Muscle layer of duodenum (tissue), 2 donors: ENCODE measurements around the gene CDH13.

Experiments used
- H3K27ac ChIP-seq: one replicate; pipeline ENCODE4 v1.7.0; 2013; ENCODE audit warnings: mild to moderate bottlenecking, low read length
- H3K27me3 ChIP-seq: one replicate; pipeline ENCODE4 v1.7.0; 2013; ENCODE audit warnings: low read depth, mild to moderate bottlenecking, control low read depth, low read length
- H3K36me3 ChIP-seq, 2 donors: one replicate each; pipeline ENCODE4 v1.7.0; 2013; ENCODE audit warnings: low read length in 2 of 2, control low read depth in 1 of 2, mild to moderate bottlenecking in 1 of 2; ENCODE audit not compliant: insufficient read depth in 2 of 2, control insufficient read depth in 1 of 2
- H3K4me1 ChIP-seq, 2 donors: one replicate each; pipeline ENCODE4 v1.7.0; 2013; ENCODE audit warnings: low read length in 2 of 2, mild to moderate bottlenecking in 2 of 2, control low read depth in 1 of 2, moderate library complexity in 1 of 2; ENCODE audit not compliant: insufficient read depth in 2 of 2, control insufficient read depth in 1 of 2
- H3K4me3 ChIP-seq, 2 donors: one replicate each; pipeline ENCODE4 v1.7.0; 2013; ENCODE audit warnings: low read length in 2 of 2, low read depth in 1 of 2, mild to moderate bottlenecking in 1 of 2
- H3K9me3 ChIP-seq, 2 donors: one replicate each; pipeline ENCODE4 v1.7.0; 2013; ENCODE audit warnings: low read length in 2 of 2, control low read depth in 1 of 2, mild to moderate bottlenecking in 1 of 2; ENCODE audit not compliant: control insufficient read depth in 1 of 2
- donor health status: healthy.

Gene CDH13

DNA sequence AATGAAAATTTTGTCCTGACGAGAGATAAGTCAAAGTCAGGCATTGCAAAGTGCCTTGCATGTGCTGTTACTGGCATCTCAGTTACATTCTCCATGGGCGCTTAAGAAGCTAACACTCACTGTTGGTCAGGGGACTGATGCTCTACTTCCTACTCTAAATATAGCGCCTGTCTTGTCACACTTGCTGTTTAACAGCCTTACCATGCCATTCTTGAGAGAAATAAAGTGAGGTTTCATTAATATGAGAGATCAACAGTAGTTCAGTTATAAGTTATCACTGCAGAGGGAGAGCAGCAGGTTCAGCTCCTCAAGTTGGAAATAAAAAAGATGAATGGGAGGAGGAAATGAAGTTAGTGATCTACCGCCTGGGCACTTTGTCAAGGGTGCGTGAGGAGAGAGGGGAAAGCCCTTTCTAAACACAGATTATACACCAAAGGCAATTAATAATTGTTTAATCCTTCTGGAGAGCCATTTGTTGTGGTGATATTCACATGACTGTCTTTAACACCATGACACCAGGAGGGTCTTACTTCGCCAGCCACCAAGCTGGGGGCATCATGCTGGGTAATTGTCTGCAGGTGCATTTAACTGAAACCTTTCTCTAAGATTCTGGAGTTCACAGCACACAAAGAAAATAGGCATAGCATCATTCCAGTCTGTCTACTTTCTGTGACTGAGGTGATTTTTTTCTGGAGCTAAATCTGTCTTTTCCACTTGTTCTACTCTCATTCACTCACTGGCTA, 612.4 kb downstream of the CDH13 start:
- Histone ChIP-seq H3K4me3 (no peak overlapping the region), H3K9me3 (no peaks in the 10 kb centered on the region), H3K27me3 (no peaks in the 10 kb centered on the region), H3K4me1 (no peaks in the 10 kb centered on the region), H3K27ac (no peak overlapping the region), H3K36me3 (no peaks in the 10 kb centered on the region)

DNA sequence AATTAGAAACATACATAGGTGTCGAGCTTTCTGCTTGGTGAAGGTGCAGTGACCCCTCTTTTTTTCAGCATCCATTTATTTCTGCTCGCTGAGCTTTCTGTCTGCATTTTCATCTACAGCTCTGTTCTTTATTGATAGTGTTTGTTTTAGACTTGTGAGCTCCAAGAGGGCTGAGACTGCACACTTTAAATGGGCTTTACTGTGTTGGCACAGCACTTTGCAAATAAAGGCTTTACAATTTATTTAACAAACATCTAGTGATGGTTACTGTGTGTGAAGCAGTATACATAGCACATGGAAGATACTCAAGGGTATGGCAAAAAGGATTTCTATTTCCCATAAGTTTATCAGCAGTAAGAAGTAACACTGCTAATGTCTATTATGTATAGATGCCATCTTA, 617.3 kb downstream of the CDH13 start:
- no peaks in the 10 kb centered on the region for H3K4me1 ChIP-seq
- no peaks in the 10 kb centered on the region for H3K9me3 ChIP-seq
- no peaks in the 10 kb centered on the region for H3K27me3 ChIP-seq
- H3K27ac ChIP-seq: no peak overlapping the region
- no peak overlapping the region for H3K4me3 ChIP-seq
- no peaks in the 10 kb centered on the region for H3K36me3 ChIP-seq

DNA sequence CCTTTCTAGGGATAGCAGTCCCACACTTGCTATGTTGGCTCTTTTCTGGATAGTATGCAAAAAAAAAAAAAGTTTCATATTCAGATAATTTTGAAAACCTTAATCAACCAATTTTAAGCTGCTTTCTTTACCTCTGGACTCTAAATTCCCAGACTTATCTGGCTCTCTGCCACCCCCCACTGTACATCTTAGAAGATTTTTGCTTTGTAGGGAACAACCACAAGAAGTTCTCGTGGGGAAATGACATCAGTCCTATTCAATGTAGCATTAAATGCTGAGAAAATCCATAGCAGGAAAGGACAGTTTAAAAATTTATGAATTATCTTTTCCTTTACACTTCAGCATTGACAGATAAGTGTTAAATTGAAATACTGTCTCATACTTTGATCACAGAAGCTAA, 618.3 kb downstream of the CDH13 start:
- H3K36me3 ChIP-seq: no peaks in the 10 kb centered on the region
- no peak overlapping the region for H3K27ac ChIP-seq
- H3K9me3 ChIP-seq: no peaks in the 10 kb centered on the region

DNA sequence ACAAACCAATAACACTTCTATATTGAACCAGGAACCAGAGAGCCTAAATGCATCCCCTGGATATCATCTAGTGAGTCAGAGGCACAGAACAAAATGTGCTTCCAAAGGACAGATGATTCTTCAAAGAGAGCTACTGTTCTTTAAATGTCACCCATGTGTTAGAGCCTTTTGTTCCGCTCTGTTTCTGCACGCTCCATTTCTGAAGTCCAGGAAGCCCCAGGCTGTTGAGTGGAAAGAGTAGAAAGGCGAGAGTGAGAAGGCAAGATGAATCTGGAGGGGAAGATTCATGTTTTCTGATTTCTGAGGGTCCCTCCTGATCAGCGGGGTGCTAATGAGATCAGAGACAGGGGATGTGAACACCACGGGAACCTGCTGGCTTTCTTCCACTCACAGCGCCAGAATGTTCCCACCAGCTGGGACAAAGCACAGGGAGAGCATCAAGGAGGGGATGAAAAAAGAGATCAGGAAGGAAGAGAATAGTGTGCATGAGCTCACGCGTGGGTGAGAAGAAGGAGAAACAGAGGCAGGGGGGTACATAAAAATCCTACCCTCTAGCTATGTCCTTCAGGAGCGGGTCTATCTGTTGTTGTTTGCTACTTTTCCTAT, 621.1 kb downstream of the CDH13 start:
- Histone ChIP-seq H3K9me3 (no peaks in the 10 kb centered on the region), H3K27ac (no peak overlapping the region)

More for the DNA sequence above, 618.3 kb downstream of the CDH13 start:
- Histone ChIP-seq H3K4me3 (no peak overlapping the region), H3K4me1 (no peaks in the 10 kb centered on the region), H3K27me3 (no peaks in the 10 kb centered on the region)

DNA sequence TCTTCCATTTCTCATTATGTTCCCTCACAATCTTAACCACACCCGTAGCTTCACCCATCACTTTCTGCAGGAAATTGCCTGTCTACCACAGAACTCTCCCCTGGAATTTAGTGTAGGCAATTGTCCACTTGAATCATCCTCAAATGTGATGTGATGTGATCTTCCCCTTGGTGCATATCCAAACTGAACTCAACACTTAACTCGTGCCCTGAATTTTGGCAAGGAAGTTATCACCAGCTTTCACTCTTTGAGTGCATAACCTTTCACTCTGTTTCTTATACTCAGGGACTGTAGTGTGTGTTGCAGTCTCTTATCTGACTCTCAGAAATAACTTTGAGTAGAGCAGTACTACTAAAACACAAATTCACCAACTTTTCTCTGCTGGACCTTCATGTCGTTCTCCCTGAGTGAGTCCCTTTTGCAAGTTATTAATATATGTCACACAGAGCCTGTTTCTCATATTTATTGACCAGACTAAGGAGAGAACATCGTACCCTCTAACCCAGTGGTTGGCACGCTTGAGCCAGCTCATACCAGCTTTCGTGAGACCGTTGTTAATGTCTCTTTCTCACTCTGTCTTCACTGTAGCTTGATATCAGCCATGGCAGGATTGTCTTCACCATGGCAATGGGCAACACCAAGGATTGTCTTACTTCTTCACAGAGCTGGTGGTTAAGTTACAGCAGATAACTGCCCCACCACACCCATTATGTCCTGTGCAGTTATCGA, 622.1 kb downstream of the CDH13 start:
- H3K4me3 ChIP-seq: no peak overlapping the region
- H3K4me1 ChIP-seq: no peaks in the 10 kb centered on the region
- no peaks in the 10 kb centered on the region for H3K27me3 ChIP-seq
- no peaks in the 10 kb centered on the region for H3K36me3 ChIP-seq
- H3K9me3 ChIP-seq: no peaks in the 10 kb centered on the region
- H3K27ac ChIP-seq: no peak overlapping the region

More for the DNA sequence above, 621.1 kb downstream of the CDH13 start:
- H3K4me3 ChIP-seq: no peak overlapping the region
- H3K27me3 ChIP-seq: no peaks in the 10 kb centered on the region
- no peaks in the 10 kb centered on the region for H3K36me3 ChIP-seq
- no peaks in the 10 kb centered on the region for H3K4me1 ChIP-seq

DNA sequence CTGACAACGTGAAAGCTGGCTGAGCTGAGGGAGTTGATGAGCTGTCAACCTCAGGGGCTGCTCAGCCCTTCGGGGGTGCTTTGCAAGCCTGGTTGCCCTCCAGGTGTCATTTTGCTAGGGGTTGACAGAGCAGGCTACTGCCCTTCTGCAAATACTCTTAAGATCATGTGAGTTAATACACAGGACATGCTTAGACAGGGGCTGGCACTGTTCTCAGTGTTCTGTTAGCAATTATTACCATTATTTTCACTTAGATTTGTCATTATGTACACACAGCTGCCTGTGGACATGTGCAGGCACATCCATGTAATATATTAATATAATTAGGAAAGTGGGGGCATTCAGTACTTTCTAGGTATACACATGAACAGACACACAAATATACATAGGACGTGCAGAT, 626.8 kb downstream of the CDH13 start:
- Histone ChIP-seq H3K9me3 (no peaks in the 10 kb centered on the region), H3K4me1 (no peaks in the 10 kb centered on the region), H3K4me3 (no peak overlapping the region)

DNA sequence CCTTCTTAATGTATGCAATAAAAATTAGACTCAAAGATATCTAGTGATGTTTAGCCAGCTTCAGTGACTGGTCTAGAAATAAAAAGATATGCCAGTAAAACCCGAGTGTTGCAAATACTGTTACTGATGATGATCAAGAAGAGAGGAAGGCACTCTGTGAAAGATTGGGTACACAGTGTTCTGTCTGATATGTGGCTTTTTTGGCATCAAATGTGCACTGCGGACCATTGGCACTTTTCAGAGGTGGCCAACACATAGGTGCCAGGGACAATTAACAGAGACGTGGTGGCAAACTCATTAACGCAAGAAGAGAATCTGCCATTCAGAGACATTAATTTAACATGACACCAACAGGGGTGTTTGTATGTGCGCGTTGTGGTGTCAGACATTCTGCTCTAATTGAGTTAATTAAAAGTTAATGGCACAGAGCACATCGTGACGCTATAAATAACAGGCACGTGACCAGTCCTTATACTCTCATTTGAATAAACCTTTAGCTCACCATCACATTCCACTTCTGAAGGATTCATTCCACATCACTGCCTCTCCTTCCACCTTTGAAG, 631.7 kb downstream of the CDH13 start:
- Histone ChIP-seq H3K9me3 (no peaks in the 10 kb centered on the region), H3K27me3 (no peaks in the 10 kb centered on the region), H3K4me3 (no peak overlapping the region), H3K27ac (no peak overlapping the region), H3K36me3 (no peaks in the 10 kb centered on the region), H3K4me1 (no peaks in the 10 kb centered on the region)

More for the DNA sequence above, 626.8 kb downstream of the CDH13 start:
- no peaks in the 10 kb centered on the region for H3K36me3 ChIP-seq
- H3K27me3 ChIP-seq: no peaks in the 10 kb centered on the region
- no peak overlapping the region for H3K27ac ChIP-seq

DNA sequence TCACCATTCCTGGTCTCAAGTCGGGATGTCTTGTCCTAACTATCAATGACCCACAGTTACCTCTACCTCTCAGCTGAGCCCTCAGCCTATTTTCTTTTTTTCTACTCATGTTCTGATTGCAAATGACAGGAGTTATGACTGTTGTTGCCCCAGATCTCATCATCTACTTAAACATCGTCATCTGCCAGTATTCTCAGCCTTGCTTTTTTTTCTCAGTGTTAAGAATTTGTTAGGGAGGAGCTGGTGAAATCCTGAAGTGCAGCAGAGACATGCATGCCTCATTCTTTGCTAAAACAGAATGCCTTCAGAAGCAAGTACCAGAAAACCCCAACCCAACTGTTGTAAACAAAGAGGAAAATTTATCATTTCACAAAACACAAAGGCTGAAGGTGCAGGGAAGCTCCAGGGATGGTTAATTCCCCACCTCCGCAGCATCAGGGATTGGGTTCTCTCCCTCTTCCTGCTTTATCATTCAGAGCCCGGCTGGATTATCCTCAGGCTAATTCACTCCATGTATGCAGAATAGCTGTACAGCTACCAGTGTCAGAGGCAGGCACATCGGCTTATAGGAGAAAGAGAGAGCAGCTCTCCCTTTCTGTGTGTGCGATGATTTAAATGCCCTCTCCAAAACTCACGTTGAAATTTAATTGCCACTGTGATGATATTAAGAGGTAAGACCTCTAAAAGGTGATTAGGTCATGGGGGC, 640.2 kb downstream of the CDH13 start:
- Histone ChIP-seq H3K36me3 (no peaks in the 10 kb centered on the region), H3K27me3 (no peaks in the 10 kb centered on the region), H3K9me3 (no peaks in the 10 kb centered on the region), H3K4me1 (no peaks in the 10 kb centered on the region), H3K4me3 (no peak overlapping the region), H3K27ac (no peak overlapping the region)

DNA sequence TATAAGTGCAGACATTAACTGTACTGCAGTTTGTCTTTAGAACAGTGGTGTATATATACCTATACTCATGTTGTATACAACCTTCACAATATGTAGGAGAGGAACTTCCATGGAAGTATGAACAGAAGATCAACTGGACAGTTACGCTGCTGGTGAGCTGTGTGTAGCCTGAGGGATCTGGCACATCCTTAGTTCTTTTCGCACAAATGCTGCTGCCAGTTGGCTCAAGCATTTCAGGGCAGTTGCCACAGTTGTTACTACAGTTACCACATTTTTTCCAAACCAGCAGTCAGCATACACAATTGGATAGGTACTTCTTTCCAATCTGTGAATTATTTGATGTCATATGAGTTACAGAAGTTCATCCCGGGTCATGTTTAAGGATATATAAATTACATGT, 641.4 kb downstream of the CDH13 start:
- no peaks in the 10 kb centered on the region for H3K4me1 ChIP-seq
- H3K27ac ChIP-seq: no peak overlapping the region
- no peaks in the 10 kb centered on the region for H3K9me3 ChIP-seq
- H3K27me3 ChIP-seq: no peaks in the 10 kb centered on the region
- no peaks in the 10 kb centered on the region for H3K36me3 ChIP-seq
- no peak overlapping the region for H3K4me3 ChIP-seq

DNA sequence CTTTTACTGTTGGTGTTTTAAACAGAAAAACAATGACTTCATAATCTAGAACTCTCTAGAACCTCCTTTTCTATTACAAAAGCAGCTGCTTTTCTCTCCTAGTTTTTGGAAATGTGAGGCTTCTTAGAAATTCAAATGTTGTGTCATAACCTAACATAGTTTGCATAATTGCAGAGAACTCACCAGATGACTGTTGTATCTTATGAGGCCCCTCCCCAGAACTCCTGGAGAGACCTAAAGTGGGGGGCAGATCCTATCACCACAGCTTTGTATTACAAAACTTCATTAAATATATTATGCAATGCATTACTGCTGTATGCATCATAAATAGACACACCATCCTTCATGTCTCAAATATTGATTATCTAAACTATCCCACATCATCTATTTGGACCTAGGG, 642.3 kb downstream of the CDH13 start:
- Histone ChIP-seq H3K9me3 (no peaks in the 10 kb centered on the region), H3K27me3 (no peaks in the 10 kb centered on the region), H3K4me1 (no peaks in the 10 kb centered on the region), H3K36me3 (no peaks in the 10 kb centered on the region), H3K27ac (no peak overlapping the region), H3K4me3 (no peak overlapping the region)

DNA sequence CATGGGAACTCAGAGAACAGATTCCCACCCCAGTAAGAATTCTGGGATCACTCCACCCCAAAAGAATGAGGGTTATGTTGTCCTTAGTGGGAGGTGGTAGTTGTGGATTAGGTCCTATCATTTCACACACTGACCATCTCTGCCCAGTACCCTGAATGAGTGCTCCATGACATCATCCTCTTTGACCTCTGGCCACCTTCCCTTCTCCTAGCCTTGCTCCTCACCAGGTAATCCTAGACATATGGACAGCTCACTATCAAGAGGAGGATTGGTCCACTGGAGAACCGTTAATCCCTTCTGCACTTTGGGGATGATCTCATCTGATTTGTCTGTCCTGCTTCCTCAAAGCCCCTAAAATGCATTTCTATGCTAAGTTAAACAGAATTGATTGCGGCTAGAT, 642.8 kb downstream of the CDH13 start:
- H3K9me3 ChIP-seq: no peaks in the 10 kb centered on the region
- H3K4me3 ChIP-seq: no peak overlapping the region
- no peaks in the 10 kb centered on the region for H3K36me3 ChIP-seq
- no peak overlapping the region for H3K27ac ChIP-seq
- no peaks in the 10 kb centered on the region for H3K4me1 ChIP-seq
- no peaks in the 10 kb centered on the region for H3K27me3 ChIP-seq
